ENCODE results near the gene SPINDOC.
"Not testable (repeated sequence)": the region's sequence is repeated elsewhere in the genome, so short reads cannot be mapped to it uniquely, and the experiment has no call there.

Gene SPINDOC

GRCh38 chr11:63785823-63786222 is 27.4 kb upstream of the SPINDOC start:
- in situ Hi-C loops (cut with MboI; ENCODE audit: low sequenced_read_pairs): no loop called here

- in situ Hi-C loops (cut with MboI; ENCODE audit: low sequenced_read_pairs): no loop called here
Measured at GRCh38 chr11:63791495-63792167, 21.6 kb upstream of the SPINDOC start.

GRCh38 chr11:63793161-63793560 is 20.1 kb upstream of the SPINDOC start:
- in situ Hi-C loops (cut with MboI; ENCODE audit: low sequenced_read_pairs): no loop called here

- in situ Hi-C loops (cut with MboI; ENCODE audit: low sequenced_read_pairs): no loop called here
Measured at GRCh38 chr11:63795066-63795465, 18.2 kb upstream of the SPINDOC start.

- in situ Hi-C loops (cut with MboI; ENCODE audit: low sequenced_read_pairs): no loop called here
Measured at GRCh38 chr11:63800921-63801320, 12.3 kb upstream of the SPINDOC start.

GRCh38 chr11:63802637-63803414 is 10.4 kb upstream of the SPINDOC start:
- in situ Hi-C loops (cut with MboI; ENCODE audit: low sequenced_read_pairs): no loop called here

- in situ Hi-C loops (cut with MboI; ENCODE audit: low sequenced_read_pairs): no loop called here
Measured at GRCh38 chr11:63804259-63804658, 9.0 kb upstream of the SPINDOC start.

- in situ Hi-C loops (cut with MboI; ENCODE audit: low sequenced_read_pairs): no loop called here
Measured at GRCh38 chr11:63805844-63806415, 7.3 kb upstream of the SPINDOC start.

- in situ Hi-C loops (cut with MboI; ENCODE audit: low sequenced_read_pairs): not testable (repeated sequence)
Measured at GRCh38 chr11:63810383-63810782, 2.9 kb upstream of the SPINDOC start.

GRCh38 chr11:63811522-63811921 is 1.7 kb upstream of the SPINDOC start:
- in situ Hi-C loops (cut with MboI; ENCODE audit: low sequenced_read_pairs): no loop called here

- in situ Hi-C loops (cut with MboI; ENCODE audit: low sequenced_read_pairs): no loop called here
Measured at GRCh38 chr11:63813563-63814382, 517 bp downstream of the SPINDOC start.

GRCh38 chr11:63814383-63814736 is 1.1 kb downstream of the SPINDOC start:
- in situ Hi-C loops (cut with MboI; ENCODE audit: low sequenced_read_pairs): no loop called here

GRCh38 chr11:63816166-63816565 is 2.9 kb downstream of the SPINDOC start:
- in situ Hi-C loops (cut with MboI; ENCODE audit: low sequenced_read_pairs): no loop called here

GRCh38 chr11:63816732-63817131 is 3.5 kb downstream of the SPINDOC start:
- in situ Hi-C loops (cut with MboI; ENCODE audit: low sequenced_read_pairs): no loop called here

GRCh38 chr11:63817758-63818498 is 4.7 kb downstream of the SPINDOC start:
- in situ Hi-C loops (cut with MboI; ENCODE audit: low sequenced_read_pairs): no loop called here

- in situ Hi-C loops (cut with MboI; ENCODE audit: low sequenced_read_pairs): no loop called here
Measured at GRCh38 chr11:63818609-63819008, 5.4 kb downstream of the SPINDOC start.

- in situ Hi-C loops (cut with MboI; ENCODE audit: low sequenced_read_pairs): no loop called here
Measured at GRCh38 chr11:63821411-63821810, 8.2 kb downstream of the SPINDOC start.

- in situ Hi-C loops (cut with MboI; ENCODE audit: low sequenced_read_pairs): loop anchor here (25.0 kb wide), 1 partner anchor 336 kb away; the partner anchor contains the start of gene MACROD1
Measured at GRCh38 chr11:63826471-63827190, 13.4 kb downstream of the SPINDOC start.

GRCh38 chr11:63829823-63830489 is 16.7 kb downstream of the SPINDOC start:
- in situ Hi-C loops (cut with MboI; ENCODE audit: low sequenced_read_pairs): loop anchor here (25.0 kb wide), 1 partner anchor 332 kb away; the partner anchor contains the start of gene MACROD1

All from HL-60/S4 treated with phorbol 12-myristate 13-acetate at 8.2 ng/mL for 4 days and 3 days (cell line).